ENCODE data around the gene ADO. TPM values are rescaled to one million over a fixed set of nuclear protein-coding genes. Genes with fewer than 3 reads are reported as not detected.
A peak's percentile ranks its signal among the peaks of the same experiment; 100 is the strongest.

Gene ADO
- total and polyA plus RNA-seq, 10 donors: 9.0 to 21.2 (median 18.2) TPM

DNA sequence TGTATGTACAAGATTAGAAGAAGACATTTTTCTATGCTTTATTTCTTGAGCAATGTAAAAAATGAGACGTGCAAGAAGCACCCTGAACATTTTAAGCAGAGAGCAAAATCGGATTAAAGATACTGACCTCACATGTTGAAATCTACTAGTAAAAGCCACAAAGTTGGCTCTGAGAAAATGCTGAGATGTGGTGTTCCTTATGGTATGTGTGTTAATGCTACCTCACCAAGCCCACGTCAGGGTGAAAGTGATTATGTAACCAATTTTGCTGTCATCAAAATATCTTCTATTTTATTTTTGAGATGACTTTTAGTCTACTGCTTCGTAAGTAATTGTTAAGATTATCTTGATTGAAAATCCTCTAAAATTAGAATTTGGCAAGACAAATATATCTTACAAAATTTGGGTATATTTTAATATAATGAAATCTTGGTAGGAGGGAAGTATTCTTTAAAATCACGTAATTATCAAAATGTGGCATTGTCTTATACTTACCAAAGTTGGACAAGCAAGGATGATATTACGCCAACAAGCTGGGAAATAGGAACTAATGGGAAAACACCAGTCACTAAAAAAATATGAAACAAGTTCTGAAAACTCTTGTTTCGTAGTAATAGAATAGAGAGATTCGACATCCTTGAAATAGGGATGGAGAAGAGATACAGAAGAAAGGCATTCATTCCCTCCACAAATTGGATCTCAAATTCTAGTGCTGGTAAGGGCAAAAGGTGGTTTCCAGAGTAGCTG, 5.8 kb downstream of the ADO start:
- H3K27ac ChIP-seq: no peak overlapping the region
- H3K27me3 ChIP-seq (replicated peaks in 1 of 7): peaks cover 0 to 23% (median 10%) of the 10 kb centered on the region in 7 donors
- H3K36me3 ChIP-seq: peaks cover 0 to 14% (median 0%) of the 10 kb centered on the region in 6 donors
- no peaks in the 10 kb centered on the region for H3K9me3 ChIP-seq
- TF ChIP-seq POLR2AphosphoS5 (IDR thresholded peaks at IDR 0.05): no peak
- no peak for TF ChIP-seq CTCF (IDR thresholded peaks at IDR 0.05 in 8 of 11, conservative IDR thresholded peaks at IDR 0.05 in 3 of 11)
- no peak for TF ChIP-seq POLR2A (IDR thresholded peaks at IDR 0.05)
- peaks cover 25 to 89% (median 52%) of the 10 kb centered on the region in 6 donors for H3K4me1 ChIP-seq
- no peak overlapping the region for H3K4me3 ChIP-seq
- intact Hi-C loops (cut with DNase I; ENCODE audit: low total_unique reads): loop anchor here (10.0 kb wide), 1 partner anchor 196 kb away; no protein-coding TSS in a partner anchor
- DNase-seq: no peak
- WGBS, 5 donors: 80 to 91% (median 86%) methylated on average over 8 of the region's 8 CpGs

GRCh38 chr10:62811159-62811875, 6.8 kb downstream of the ADO start:
- H3K27ac ChIP-seq: no peak overlapping the region
- no peaks in the 10 kb centered on the region for H3K9me3 ChIP-seq
- no peak for DNase-seq
- TF ChIP-seq POLR2A (IDR thresholded peaks at IDR 0.05) (no peak), POLR2AphosphoS5 (IDR thresholded peaks at IDR 0.05) (no peak), CTCF (IDR thresholded peaks at IDR 0.05 in 8 of 11, conservative IDR thresholded peaks at IDR 0.05 in 3 of 11) (no peak)
- WGBS, 5 donors: 65 to 75% (median 72%) methylated on average over 10 of the region's 10 CpGs
- H3K4me3 ChIP-seq: no peak overlapping the region
- intact Hi-C loops (cut with DNase I; ENCODE audit: low total_unique reads): loop anchor here (10.0 kb wide), 1 partner anchor 197 kb away; no protein-coding TSS in a partner anchor
- peaks cover 26 to 89% (median 51%) of the 10 kb centered on the region in 6 donors for H3K4me1 ChIP-seq
- H3K36me3 ChIP-seq: peaks cover 0 to 14% (median 0%) of the 10 kb centered on the region in 6 donors
- H3K27me3 ChIP-seq (replicated peaks in 1 of 7): peaks cover 0 to 31% (median 16%) of the 10 kb centered on the region in 7 donors

GRCh38 chr10:62812672-62813439, 8.3 kb downstream of the ADO start:
- TF ChIP-seq CTCF (IDR thresholded peaks at IDR 0.05 in 8 of 11, conservative IDR thresholded peaks at IDR 0.05 in 3 of 11) (no peak), POLR2AphosphoS5 (IDR thresholded peaks at IDR 0.05) (no peak), POLR2A (IDR thresholded peaks at IDR 0.05) (no peak)
- Histone ChIP-seq H3K36me3 (peaks cover 0 to 14% (median 0%) of the 10 kb centered on the region in 6 donors), H3K4me3 (no peak overlapping the region), H3K27ac (no peak overlapping the region), H3K27me3 (replicated peaks in 1 of 7) (peaks cover 0 to 33% (median 16%) of the 10 kb centered on the region in 7 donors), H3K4me1 (peaks cover 15 to 81% (median 43%) of the 10 kb centered on the region in 6 donors), H3K9me3 (no peaks in the 10 kb centered on the region)
- DNase-seq: peak; percentile 71
- 86 to 93% (median 92%) methylated on average over 7 to 13 of the region's 13 CpGs for WGBS, 5 donors
- intact Hi-C loops (cut with DNase I; ENCODE audit: low total_unique reads): loop anchor here (10.0 kb wide), 1 partner anchor 198 kb away; no protein-coding TSS in a partner anchor
